Tibial nerve (tissue), 4 donors: ENCODE results near the gene GNG12.

ENCODE experiments used
- EP300 ChIP-seq, 2 donors: sonication (generic); formaldehyde crosslinking; IDR thresholded peaks; one replicate each; pipeline ENCODE4 v1.6.1; 2017; ENCODE audit warnings: antibody characterized with exemption in 2 of 2, mild to moderate bottlenecking in 1 of 2
- TF ChIP-seq, protein P1 (sequence below), 5 experiments: fragments of 200-600 bp in 3 of 5; fragments of 450-650 bp in 2 of 5; sonication (generic) in 3 of 5; IDR thresholded peaks; one replicate each; pipeline ENCODE4 v1.5.1; 2016 to 2019; ENCODE audit warnings: antibody characterized with exemption in 5 of 5, mild to moderate bottlenecking in 3 of 5, moderate library complexity in 2 of 5

DNA sequence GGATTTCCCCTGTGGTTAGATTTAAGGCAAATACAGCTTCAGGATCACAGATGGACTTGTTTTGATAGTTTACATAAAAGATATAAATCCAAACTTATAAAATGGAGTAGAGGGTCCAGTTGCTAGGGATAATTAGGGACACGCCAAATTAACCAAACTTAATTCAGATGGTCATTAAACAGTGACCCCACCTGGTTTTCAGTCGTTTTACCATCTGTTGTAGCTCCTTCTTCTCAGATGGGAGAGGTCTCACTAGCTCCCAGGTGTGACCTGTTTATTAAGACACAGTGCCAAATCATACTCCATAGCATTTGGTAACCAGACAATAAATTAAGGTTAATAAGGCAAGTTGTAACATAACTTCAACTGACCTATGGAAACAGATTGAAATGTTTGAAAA, 156.3 kb downstream of the GNG12 start:
- TF ChIP-seq, protein P1, sequence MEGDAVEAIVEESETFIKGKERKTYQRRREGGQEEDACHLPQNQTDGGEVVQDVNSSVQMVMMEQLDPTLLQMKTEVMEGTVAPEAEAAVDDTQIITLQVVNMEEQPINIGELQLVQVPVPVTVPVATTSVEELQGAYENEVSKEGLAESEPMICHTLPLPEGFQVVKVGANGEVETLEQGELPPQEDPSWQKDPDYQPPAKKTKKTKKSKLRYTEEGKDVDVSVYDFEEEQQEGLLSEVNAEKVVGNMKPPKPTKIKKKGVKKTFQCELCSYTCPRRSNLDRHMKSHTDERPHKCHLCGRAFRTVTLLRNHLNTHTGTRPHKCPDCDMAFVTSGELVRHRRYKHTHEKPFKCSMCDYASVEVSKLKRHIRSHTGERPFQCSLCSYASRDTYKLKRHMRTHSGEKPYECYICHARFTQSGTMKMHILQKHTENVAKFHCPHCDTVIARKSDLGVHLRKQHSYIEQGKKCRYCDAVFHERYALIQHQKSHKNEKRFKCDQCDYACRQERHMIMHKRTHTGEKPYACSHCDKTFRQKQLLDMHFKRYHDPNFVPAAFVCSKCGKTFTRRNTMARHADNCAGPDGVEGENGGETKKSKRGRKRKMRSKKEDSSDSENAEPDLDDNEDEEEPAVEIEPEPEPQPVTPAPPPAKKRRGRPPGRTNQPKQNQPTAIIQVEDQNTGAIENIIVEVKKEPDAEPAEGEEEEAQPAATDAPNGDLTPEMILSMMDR (IDR thresholded peaks at IDR 0.05), result no peak
- TF ChIP-seq EP300 (IDR thresholded peaks at IDR 0.05), result no peak
